Coronary artery (tissue), 2 donors: ENCODE data around the gene SLIT3.
A peak's percentile ranks its signal among the peaks of the same experiment; 100 is the strongest.

ENCODE experiments used
- DNase-seq: peaks from one replicate; pipeline ENCODE4 v3.0.0-alpha.2; 2017; ENCODE audit warnings: low spot score
- H3K27ac ChIP-seq, 2 donors: fragments of 200-600 bp; sonication (generic); one replicate each; pipeline ENCODE4 v1.5.1; 2016 to 2019
- H3K4me3 ChIP-seq: fragments of 200-600 bp; sonication (generic); 2 replicates; pipeline ENCODE4 v1.5.1; 2016; ENCODE audit warnings: mild to moderate bottlenecking, moderate library complexity
- CTCF ChIP-seq: fragments of 200-600 bp; sonication (generic); IDR thresholded peaks from one replicate; pipeline ENCODE4 v1.5.1; 2019; ENCODE audit warnings: antibody characterized with exemption

SLIT3 gene

GRCh38 chr5:168989731-168990505, 311.0 kb downstream of the SLIT3 start:
- no peak for DNase-seq
- no peak overlapping the region for H3K4me3 ChIP-seq
- TF ChIP-seq CTCF = no peak

GRCh38 chr5:168988699-168989098, 312.2 kb downstream of the SLIT3 start:
- Histone ChIP-seq H3K27ac (no peak overlapping the region), H3K4me3 (no peak overlapping the region)
- no peak for TF ChIP-seq CTCF
- no peak for DNase-seq

More at GRCh38 chr5:168989731-168990505, 311.0 kb downstream of the SLIT3 start:
- H3K27ac ChIP-seq = no peak overlapping the region

- no peak overlapping the region for H3K4me3 ChIP-seq
- H3K27ac ChIP-seq = no peak overlapping the region
- peak; percentile 84 for TF ChIP-seq CTCF
- no peak for DNase-seq
These were observed 313.2 kb downstream of the SLIT3 start for GRCh38 chr5:168987543-168988300.

- H3K27ac ChIP-seq = no peak overlapping the region
- no peak for DNase-seq
- no peak overlapping the region for H3K4me3 ChIP-seq
- no peak for TF ChIP-seq CTCF
These were observed 315.5 kb downstream of the SLIT3 start for GRCh38 chr5:168985454-168985853.

DNA sequence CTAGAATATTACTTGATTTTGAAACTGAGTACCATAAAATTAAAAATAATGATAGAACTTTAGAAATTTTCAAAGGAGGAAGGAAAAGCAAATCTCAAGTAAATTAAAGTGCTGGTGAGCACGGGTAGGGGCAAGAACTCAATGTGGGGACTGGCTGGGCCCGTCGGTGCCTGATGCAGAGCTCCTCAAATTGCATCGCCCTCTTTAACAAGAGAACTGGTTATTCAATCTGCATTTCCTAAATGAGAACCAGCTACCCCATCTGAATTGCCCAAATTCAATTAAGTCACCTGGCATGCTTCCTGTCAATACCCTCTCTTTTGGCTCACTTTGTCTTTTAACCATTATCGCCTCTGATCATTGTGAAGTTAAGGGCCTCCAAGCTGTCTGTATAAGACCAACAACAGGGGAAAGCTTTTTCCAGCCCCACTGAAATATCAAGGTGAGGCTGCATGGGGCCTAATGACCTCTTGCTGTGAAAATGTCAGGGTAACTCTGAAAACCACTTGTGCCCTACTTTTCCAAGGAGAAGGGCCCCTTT, 316.7 kb downstream of the SLIT3 start:
- no peak overlapping the region for H3K4me3 ChIP-seq

DNA sequence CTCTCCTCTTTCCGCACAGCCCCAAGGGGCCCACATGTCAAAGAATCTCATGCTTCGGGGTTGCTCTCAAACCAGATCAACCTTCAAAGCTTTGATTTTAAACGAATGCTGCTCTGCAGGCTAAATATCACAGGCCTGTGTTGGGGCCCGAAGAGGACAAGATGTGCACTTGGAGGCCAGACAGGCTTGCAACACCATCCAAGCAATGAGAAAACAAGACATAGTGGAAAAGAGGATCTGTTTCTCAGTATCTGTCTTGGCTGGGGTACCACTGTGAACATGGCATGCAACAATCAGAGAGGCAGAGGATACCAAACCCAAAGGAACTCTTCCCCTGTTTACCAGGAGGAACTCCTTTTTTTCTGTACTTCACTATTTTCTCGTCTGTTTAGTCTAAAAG, 321.8 kb downstream of the SLIT3 start:
- DNase-seq = no peak
- no peak for TF ChIP-seq CTCF
- Histone ChIP-seq H3K27ac (peak overlapping the region in 1 of 2 donors; percentile 60), H3K4me3 (no peak overlapping the region)

More for the DNA sequence above, 316.7 kb downstream of the SLIT3 start:
- no peak for DNase-seq
- H3K27ac ChIP-seq = no peak overlapping the region
- TF ChIP-seq CTCF = no peak
